Left forelimb (tissue), 1 donor: ENCODE results near the gene PLXNA3.

Experiments used
- DNase-seq: peaks from one replicate; pipeline ENCODE4 v3.0.0-alpha.2; 2018; ENCODE audit warnings: low spot score

PLXNA3 gene

GRCh38 chrX:154458954-154459778 lies 1.1 kb downstream of the PLXNA3 start:
- no peak for DNase-seq

DNA sequence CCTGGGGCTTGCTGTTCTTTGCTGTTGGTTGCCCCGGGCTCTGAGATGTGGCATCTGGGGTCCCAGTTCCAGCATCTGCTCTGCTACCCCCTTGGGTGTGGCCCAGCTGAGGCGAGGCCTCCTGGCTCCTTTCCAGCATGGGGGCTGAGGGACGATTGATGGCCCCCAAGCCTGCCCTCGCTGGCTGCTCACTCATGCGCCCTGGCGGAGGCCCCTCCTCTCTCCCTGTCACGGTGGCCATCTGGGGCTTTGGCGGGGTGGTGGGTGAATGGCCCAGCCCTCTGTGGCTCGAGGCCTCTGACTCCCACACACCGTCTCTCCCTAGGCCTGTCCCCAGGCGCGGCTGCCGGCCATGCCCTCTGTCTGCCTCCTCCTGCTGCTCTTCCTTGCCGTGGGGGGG lies 1.8 kb downstream of the PLXNA3 start:
- DNase-seq: no peak

- no peak for DNase-seq
These were observed 2.2 kb downstream of the PLXNA3 start for GRCh38 chrX:154460326-154460725.

GRCh38 chrX:154462396-154462795 lies 4.3 kb downstream of the PLXNA3 start:
- no peak for DNase-seq

DNA sequence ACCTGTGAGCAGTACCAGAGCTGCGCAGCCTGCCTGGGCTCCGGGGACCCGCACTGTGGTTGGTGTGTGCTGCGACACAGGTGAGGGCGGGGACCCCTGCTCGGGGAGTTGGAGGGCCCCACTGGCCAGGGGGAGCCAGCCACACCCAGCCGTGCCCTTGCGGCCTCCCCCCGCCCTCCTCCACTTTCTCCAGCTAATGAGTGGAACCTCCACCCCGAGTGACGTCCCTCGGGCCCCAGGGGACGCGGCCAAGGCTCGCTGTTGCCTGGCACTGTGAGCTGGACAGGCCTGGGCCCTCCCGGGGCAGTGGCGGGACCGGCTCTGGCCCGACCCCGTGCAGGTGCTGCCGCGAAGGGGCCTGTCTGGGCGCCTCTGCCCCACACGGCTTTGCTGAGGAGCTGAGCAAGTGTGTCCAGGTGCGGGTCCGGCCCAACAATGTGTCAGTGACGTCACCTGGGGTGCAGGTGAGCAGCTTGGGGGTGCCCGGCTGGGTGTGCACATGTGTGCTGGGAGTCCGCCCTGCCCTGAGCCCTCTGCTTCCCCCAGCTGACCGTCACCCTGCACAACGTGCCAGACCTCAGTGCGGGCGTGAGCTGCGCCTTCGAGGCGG lies 5.6 kb downstream of the PLXNA3 start:
- DNase-seq: no peak

DNA sequence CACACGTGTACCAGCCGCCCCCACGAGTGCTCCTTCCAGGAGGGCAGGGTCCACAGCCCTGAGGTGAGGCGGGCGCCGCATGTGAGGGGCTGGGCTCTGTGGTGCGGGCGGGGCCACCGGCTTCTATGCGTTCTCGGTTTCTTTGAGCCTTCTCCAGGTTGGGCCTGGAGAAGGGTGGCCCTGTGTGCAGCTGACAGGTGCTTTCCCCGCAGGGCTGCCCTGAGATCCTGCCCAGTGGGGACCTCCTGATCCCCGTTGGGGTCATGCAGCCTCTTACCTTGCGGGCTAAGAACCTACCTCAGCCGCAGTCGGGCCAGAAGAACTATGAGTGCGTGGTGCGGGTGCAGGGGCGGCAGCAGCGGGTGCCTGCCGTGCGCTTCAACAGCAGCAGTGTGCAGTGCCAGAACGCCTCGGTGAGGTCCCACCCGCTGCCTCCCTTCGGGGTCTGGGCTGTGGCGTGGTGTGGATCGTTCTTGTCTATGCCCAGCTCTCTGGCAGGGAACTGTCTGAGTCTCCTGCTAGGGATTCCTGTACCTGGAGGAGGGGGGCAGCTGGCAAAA lies 6.8 kb downstream of the PLXNA3 start:
- DNase-seq: no peak

- no peak for DNase-seq
These were observed 7.5 kb downstream of the PLXNA3 start for GRCh38 chrX:154465601-154466000.

DNA sequence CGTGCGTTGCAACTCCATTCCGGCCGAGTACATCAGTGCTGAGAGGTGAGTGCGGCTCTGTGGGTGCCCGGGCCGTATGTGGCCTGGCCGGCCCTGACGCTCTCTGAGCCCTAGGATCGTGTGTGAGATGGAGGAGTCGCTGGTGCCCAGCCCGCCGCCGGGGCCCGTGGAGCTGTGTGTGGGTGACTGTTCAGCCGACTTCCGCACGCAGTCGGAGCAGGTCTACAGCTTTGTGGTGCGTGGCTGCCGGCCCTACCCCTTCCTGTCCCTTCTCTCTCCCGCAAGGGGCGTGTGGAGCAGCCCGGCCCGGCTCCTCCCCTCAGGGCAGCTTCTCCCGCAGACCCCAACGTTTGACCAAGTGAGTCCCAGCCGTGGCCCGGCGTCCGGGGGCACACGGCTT lies 8.0 kb downstream of the PLXNA3 start:
- no peak for DNase-seq

DNA sequence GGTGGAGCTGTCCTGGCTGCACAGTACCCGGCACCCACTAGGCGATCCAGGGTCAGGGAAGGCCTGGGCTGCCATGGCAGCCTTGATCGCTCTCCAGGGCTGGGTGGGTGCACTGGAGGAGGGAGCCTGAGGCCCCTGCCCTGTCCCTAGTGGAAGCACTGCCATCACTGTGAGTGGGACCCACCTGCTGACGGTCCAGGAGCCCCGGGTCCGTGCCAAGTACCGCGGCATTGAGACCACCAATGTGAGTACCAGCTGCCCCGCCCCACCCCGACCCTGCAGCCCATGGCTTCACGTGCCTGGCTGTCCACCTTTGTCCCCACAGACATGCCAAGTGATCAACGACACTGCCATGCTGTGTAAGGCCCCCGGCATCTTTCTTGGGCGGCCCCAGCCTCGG lies 8.8 kb downstream of the PLXNA3 start:
- DNase-seq: no peak

- no peak for DNase-seq
These were observed 9.5 kb downstream of the PLXNA3 start for GRCh38 chrX:154467556-154467955.

- DNase-seq: no peak
These were observed 10.1 kb downstream of the PLXNA3 start for GRCh38 chrX:154468217-154468616.

DNA sequence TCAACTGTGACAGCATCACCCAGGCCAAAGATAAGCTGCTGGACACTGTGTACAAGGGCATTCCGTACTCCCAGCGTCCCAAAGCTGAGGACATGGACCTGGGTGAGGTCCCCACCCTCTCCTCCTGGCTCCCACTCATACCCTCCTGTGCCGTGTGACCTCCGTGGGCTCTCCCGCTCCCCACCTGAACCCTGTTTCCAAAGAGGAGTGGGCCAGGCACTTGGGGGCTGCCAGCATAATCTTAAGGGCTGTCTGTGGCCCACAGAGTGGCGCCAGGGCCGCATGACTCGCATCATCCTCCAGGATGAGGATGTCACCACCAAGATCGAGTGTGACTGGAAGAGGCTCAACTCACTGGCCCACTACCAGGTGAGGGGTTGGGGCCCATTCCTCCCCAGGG lies 11.0 kb downstream of the PLXNA3 start:
- no peak for DNase-seq

GRCh38 chrX:154469880-154470279 lies 11.8 kb downstream of the PLXNA3 start:
- DNase-seq: no peak

- DNase-seq: no peak
These were observed 12.4 kb downstream of the PLXNA3 start for GRCh38 chrX:154470434-154470833.

- DNase-seq: no peak
These were observed 13.0 kb downstream of the PLXNA3 start for GRCh38 chrX:154470914-154471568.

DNA sequence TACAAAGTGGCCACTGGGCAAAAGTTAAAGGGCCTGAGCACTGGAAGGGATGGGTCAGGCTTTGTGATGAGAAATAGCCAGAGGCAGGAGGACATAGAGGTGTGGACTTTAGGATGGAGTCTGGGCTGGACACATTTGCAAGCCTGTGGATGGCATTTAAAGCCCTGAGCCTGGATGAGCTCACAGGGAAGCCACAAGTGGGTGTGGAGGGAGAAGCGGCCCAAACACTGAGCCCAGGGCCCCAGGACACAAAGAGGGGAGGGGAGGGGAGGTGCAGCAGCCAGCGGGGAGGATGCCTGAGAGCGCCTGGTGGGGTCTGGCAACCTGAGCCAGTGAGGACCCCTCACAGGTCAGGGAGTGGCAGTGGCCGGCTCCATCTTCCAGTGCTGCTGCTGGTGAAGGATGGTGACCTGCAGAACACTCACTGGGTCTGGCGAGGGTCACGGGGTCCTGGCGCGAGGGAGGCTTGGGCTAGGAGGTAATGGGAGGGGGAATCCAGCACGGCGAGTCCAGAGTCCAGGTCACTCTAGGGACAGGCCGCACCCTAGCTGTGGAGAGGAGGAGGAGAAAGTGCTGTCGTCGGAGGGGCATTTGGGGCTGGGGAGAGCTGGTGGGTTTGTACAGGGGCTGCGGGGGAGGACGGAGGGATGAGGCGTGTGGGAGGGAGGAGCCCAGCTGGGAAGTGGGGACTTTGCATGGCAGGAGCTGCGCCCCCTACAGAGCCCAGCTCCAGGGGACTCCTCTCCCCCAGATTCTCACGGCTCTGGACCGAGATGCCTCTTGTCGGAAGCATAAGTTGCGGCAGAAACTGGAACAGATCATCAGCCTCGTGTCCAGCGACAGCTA lies 14.0 kb downstream of the PLXNA3 start:
- DNase-seq: no peak

DNA sequence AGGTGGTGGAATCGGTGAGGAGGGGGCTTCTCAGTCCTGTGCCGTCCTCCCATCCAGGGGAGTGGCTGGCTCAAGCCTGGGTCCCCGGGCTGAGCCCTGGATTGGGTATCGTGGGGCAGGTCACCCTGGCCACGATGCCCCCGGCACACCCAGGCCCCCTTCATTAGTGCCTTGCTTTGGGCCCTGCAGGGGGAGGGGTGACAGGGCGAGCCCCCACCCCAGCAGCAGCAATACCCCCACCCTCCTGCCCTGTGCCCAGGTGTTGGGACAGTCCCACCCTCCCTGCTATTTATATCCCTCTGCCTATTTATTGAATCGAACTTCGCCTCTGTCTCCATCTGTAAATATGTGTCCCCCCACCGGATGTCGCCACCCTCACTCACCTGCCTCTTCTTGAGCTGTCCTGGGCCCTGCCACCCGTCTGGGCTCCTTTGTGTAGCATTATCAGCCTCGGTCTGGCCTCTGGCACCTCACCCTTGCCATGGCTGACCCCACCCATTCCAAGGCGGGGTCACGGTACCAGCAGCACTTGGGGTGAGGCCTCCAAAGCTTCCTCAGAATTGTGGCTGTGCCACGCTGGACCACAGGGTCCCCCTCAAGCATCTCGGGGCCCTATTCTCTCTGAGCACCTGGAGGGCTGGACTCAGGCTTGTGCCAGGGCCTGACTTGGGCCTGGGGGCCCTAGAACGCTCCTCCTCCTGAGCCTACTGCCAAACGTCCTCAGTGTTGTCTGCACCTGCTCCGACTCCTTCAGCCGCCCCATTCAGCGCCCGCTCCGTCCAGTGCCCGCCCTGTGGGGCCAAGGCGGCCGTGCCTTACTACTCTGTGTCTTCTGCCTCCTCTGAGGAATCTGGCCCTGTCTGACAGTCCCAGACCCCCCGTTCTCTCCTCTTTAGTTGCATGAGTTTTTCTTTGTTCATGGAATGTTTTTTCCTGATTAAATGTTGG lies 14.9 kb downstream of the PLXNA3 start:
- DNase-seq: peak; percentile 50

DNA sequence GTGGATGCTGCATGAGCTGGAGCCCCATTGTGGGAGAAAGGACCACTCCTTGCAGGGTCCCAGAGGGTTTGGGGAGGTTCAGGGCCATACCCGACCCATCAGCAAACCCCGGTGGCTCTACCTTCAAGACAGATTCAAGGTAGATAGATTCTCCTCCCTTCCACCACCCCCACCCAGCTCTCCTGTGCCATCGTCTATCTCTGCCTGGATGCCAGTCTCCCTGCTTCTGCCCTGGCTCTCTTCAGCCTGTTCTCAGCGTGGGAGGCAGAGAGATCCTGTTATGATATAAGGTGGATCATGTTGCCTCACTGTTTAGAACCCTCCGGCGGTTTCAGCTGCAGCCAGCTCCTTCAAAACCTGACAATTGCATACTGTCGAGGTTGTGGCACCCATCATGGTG lies 15.6 kb downstream of the PLXNA3 start:
- no peak for DNase-seq

GRCh38 chrX:154476821-154477220 lies 18.7 kb downstream of the PLXNA3 start:
- DNase-seq: no peak

- no peak for DNase-seq
These were observed 19.9 kb downstream of the PLXNA3 start for GRCh38 chrX:154477891-154478477.
